AG09309 (cell line): ENCODE data around the gene PBRM1.

ENCODE experiments used
- DNase-seq: peaks from one replicate; pipeline ENCODE4 v3.0.0-alpha.2; 2010; ENCODE audit warnings: low read depth
- H3K4me3 ChIP-seq: 2 replicates; pipeline ENCODE4 v1.5.1; 2011; ENCODE audit warnings: mild to moderate bottlenecking, low read depth, low read length, moderate library complexity; ENCODE audit not compliant: control insufficient read depth
- TF ChIP-seq, protein P1 (sequence below): IDR thresholded peaks from 2 replicates; pipeline ENCODE4 v1.5.1; 2011; ENCODE audit warnings: mild to moderate bottlenecking, low read depth, low read length, inconsistent platforms; ENCODE audit not compliant: insufficient read depth, control insufficient read depth; ENCODE audit errors: missing control alignments

PBRM1 gene

DNA sequence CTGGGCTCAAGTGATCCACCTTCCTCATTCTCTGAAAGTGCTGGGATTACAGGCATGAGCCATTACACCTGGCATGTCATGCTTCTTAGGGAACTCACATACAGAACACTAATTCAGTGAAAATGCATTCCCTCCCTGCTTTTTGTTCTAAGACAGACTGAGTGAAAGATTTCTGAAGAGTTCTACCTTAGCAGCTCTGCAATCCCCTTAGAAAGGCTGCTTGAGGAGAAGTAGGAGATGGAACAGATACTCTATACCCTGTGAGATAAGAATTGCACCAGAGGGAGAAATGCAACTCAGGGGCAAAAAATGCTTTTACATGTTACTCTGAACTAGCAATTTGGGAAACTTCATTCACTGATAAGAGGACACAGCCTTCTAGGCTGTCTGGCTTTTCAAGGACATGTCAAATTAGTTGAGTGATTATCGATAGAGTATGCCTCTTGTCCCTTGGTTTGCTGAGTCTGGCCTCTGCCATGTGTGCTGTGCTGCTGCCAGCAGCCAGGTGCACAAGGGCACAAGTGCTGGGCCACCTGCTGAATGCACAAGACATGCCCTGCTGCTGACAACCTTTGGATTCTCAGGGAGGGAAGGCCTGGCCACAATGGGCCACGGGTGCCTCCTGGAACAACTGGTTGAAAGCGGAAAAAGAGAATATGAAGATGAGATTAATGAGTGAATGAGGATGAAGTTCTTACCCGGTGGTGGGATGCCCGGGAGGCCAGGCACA, 131.5 kb downstream of the PBRM1 start:
- TF ChIP-seq, protein P1, sequence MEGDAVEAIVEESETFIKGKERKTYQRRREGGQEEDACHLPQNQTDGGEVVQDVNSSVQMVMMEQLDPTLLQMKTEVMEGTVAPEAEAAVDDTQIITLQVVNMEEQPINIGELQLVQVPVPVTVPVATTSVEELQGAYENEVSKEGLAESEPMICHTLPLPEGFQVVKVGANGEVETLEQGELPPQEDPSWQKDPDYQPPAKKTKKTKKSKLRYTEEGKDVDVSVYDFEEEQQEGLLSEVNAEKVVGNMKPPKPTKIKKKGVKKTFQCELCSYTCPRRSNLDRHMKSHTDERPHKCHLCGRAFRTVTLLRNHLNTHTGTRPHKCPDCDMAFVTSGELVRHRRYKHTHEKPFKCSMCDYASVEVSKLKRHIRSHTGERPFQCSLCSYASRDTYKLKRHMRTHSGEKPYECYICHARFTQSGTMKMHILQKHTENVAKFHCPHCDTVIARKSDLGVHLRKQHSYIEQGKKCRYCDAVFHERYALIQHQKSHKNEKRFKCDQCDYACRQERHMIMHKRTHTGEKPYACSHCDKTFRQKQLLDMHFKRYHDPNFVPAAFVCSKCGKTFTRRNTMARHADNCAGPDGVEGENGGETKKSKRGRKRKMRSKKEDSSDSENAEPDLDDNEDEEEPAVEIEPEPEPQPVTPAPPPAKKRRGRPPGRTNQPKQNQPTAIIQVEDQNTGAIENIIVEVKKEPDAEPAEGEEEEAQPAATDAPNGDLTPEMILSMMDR: no peak
- DNase-seq: no peak
- H3K4me3 ChIP-seq: no peak overlapping the region

DNA sequence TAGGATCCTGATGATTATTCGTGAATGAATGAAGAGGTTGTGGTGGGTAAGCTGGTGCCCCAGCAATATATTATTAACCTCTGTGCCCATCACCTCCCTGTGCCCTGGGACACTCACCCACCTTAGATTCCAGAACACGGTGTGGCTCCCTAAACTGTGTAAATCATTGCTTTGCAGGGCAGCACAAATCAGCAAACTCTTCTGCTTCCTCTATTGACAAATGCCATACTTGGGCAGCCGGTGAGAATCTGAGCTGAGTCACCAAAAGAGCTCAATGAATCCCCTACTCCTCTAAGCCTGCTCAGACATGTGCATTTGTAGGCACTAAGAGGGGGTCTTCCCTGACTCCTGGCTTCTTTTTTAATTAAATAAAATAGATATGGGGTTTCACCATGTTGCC, 133.6 kb downstream of the PBRM1 start:
- H3K4me3 ChIP-seq: no peak overlapping the region
- DNase-seq: no peak
- TF ChIP-seq, protein P1: no peak

DNA sequence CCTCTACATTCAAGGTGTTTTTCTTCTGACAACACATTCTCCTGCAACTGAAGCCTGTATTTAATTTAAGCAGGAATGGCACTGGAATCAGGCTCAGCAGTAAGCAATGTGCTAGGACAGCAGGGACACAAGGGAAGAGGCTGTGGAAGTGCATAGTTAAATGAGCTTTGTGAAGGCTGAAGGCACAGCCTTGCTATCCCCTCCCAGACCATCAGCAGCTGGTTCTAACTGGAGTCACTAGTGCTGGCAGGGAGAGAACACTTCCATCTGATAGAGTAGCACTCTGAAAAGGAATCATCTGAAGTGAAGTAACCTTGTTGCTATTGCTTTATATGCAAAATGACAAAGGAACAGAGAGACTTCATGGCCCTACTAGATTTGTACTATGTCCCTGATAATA, 134.6 kb downstream of the PBRM1 start:
- TF ChIP-seq, protein P1: no peak
- H3K4me3 ChIP-seq: no peak overlapping the region
- DNase-seq: no peak

DNA sequence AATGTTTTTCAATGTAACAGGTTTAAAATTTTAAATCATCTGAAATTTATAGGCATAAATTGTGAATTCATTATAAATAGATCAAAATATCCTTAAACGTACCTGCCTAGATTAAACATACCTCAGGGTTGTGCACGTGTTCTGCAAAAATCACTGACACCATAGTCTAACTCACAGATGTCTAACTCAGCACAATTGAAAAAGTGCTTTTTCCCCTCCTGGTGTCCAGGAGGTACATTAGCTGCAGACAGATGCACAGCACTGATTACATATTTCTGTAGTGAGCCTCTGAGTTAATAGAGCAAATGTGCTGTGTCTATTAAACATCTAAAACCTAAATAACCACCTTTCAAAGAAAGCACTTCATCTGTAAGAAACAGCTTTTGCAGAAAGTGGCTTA, 138.6 kb downstream of the PBRM1 start:
- TF ChIP-seq, protein P1: no peak

DNA sequence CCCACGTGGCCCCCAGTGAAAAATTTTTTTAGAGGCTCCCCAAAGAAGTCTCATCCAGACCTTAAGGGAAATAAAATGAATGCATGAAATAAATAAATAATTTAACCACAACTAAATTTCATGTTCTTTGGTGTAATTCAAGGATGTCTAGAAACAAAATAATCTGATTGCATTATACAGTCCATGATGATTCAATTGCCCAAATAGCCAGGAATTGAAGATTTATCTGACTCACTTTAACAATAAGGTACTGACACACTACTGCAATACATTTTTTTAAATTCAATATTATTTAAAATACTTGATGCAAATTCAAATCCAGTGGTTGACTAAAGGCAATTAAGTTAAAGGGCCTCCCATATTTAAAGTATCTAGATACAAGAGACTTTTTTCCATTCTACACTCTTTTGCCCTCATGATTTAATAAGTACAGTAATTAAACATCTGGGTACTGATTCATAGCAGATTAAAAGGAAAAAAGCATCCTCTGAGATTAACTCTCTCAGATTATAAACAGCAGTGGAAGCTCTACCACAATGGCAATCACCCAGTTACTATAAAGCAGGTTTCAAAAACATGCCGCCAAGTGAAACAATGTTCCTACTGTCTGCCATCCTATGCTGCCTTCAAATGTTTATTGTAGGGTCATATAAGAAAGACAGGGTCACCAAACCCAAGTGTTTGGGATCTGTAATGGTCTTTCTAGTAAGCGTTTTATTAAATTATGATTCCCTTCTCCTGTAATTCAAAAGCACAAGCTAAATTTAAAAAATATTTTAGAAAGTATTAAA, 139.4 kb downstream of the PBRM1 start:
- no peak overlapping the region for H3K4me3 ChIP-seq
- TF ChIP-seq, protein P1: no peak
- no peak for DNase-seq

More for the DNA sequence above, 138.6 kb downstream of the PBRM1 start:
- no peak overlapping the region for H3K4me3 ChIP-seq
- DNase-seq: no peak

DNA sequence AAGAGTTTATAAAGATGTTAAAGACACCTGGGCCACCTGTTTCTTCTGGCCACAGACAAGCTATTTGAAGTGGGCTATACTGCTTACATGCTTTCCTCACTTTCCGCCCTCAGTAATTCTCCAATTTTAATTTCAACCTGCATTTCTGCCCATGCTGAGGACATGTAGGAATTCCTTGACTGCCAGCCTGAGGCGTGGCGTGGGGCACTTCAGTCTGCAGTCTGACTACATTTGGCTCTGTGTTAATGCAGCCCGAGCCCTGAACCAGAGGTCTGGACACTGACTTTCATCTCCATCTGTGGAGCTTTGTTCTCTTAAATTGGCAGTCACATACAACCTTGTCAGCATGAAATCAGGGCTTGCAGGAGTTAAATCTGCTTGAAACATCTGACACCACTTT, 140.8 kb downstream of the PBRM1 start:
- no peak overlapping the region for H3K4me3 ChIP-seq
- TF ChIP-seq, protein P1: no peak
- DNase-seq: no peak
